ENCODE results near the gene CD80. TPM values are rescaled to one million over a fixed set of nuclear protein-coding genes. Genes with fewer than 3 reads are reported as not detected.

CD80 gene
- total and polyA plus RNA-seq, 2 of the 8 experiments (the other 6 are each of a cell fraction or from before 2014, with no cell fraction given), result 0.11 TPM; not detected in 1

- Histone ChIP-seq H3K4me2 (ENCODE audit: insufficient read depth in 1 of 2, low read depth in 2 of 2, low read length in 2 of 2) (no peak overlapping the region), H3K27ac (ENCODE audit: low read depth, low read length) (no peak overlapping the region; the same call in 1 of the 2 replicates), H3K36me3 (ENCODE audit: control insufficient read depth in 2 of 4, insufficient read depth in 4 of 4, low read length in 3 of 4) (no peaks in the 10 kb centered on the region), H3K79me2 (ENCODE audit: control insufficient read depth in 1 of 2, insufficient read depth in 2 of 2, low read length in 2 of 2) (no peaks in the 10 kb centered on the region), H4K5ac (ENCODE audit: insufficient read length, low read depth, low read length) (no peak overlapping the region), H3K9ac (replicated peaks in 1 of 4; ENCODE audit: extremely low read depth in 1 of 4, low read depth in 3 of 4, low read length in 3 of 4) (no peak overlapping the region), H2BK12ac (ENCODE audit: low read depth, low read length) (no peak overlapping the region), H3K23me2 (ENCODE audit: low read depth, low read length) (no peaks in the 10 kb centered on the region), H3K14ac (ENCODE audit: insufficient read length) (no peak overlapping the region), H2BK5ac (ENCODE audit: low read depth, low read length) (no peak overlapping the region), H2AK5ac (ENCODE audit: low read depth, low read length) (no peak overlapping the region), H2BK20ac (ENCODE audit: low read length) (no peak overlapping the region), H3K79me1 (ENCODE audit: low read depth, low read length) (no peaks in the 10 kb centered on the region), H3K4ac (replicated peaks; ENCODE audit: insufficient read length, low read depth, low read length) (no peak overlapping the region), H3K27me3 (replicated peaks in 1 of 4; ENCODE audit: control insufficient read depth in 3 of 4, extremely low read depth in 1 of 4, insufficient read depth in 3 of 4, low read length in 3 of 4) (no peaks in the 10 kb centered on the region), H3K4me3 (ENCODE audit: extremely low read depth in 1 of 4, insufficient read depth in 2 of 4, low read depth in 3 of 4, low read length in 4 of 4) (no peak overlapping the region), H2BK15ac (ENCODE audit: low read length) (no peak overlapping the region), H3K4me1 (replicated peaks in 1 of 4; ENCODE audit: control insufficient read depth in 3 of 4, insufficient read depth in 4 of 4, low read length in 3 of 4) (peaks cover 0 to 4% (median 2%) of the 10 kb centered on the region in 4 experiments; a peak in 2 of 7 replicates), H3K9me3 (ENCODE audit: insufficient read depth in 2 of 2, low read depth in 1 of 2, low read length in 1 of 2) (no peaks in the 10 kb centered on the region), H2BK120ac (replicated peaks; ENCODE audit: low read depth, low read length) (no peak overlapping the region), H3K23ac (ENCODE audit: insufficient read length) (no peak overlapping the region), H2AFZ (ENCODE audit: low read length) (peak overlapping the region; percentile 48; the same call in 1 of the 2 replicates), H3K18ac (ENCODE audit: extremely low read depth, low read length) (no peak overlapping the region), H3K56ac (replicated peaks; ENCODE audit: insufficient read length, low read depth, low read length) (no peak overlapping the region), H4K20me1 (replicated peaks in 1 of 2; ENCODE audit: control insufficient read depth in 1 of 2, insufficient read depth in 2 of 2, low read length in 2 of 2) (no peaks in the 10 kb centered on the region), H4K91ac (replicated peaks; ENCODE audit: insufficient read length, low read length) (no peak overlapping the region), H4K8ac (ENCODE audit: extremely low read depth, insufficient read depth, low read length) (no peak overlapping the region)
- CTCF ChIA-PET (ENCODE audit: partially characterized antibody), result interaction anchor here (0.7 to 1.4 kb wide), 2 partner anchors 127 to 139 kb away, joined by 3 to 6 read pairs; no protein-coding TSS in a partner anchor
- POLR2A ChIA-PET (ENCODE audit: partially characterized antibody), result interaction anchor here (0.5 kb wide), 1 partner anchor 629 kb away, joined by 3 read pairs; no protein-coding TSS in a partner anchor
- 87% methylated on average over 6 of the region's 6 CpGs; no CpG with 5 or more reads in 1 of the 2 experiments for WGBS, 2 experiments (ENCODE audit: extremely low coverage in 1 of 2, insufficient coverage in 1 of 2, insufficient read length in 1 of 2, insufficient replicate concordance in 2 of 2, low coverage in 1 of 2, low lambda C conversion rate in 2 of 2, missing lambda C conversion rate in 1 of 2)
- FAIRE-seq, result no peak
- no peak for DNase-seq (ENCODE audit: low read depth in 1 of 2, low spot score in 2 of 2)
- TF ChIP-seq JUND (IDR thresholded peaks at IDR 0.05; ENCODE audit: low read length) (no peak), CEBPB (IDR thresholded peaks at IDR 0.05; ENCODE audit: low read depth, low read length) (peak; percentile 75), EP300 (IDR thresholded peaks at IDR 0.05; ENCODE audit: borderline replicate concordance in 1 of 2, low read depth in 2 of 2, low read length in 2 of 2) (no peak)
Measured at GRCh38 chr3:119562307-119562961, 3.0 kb upstream of the CD80 start.
